ENCODE measurements around the gene HK2.

HK2 gene

GRCh38 chr2:74806920-74807319, 27.0 kb upstream of the HK2 start:
- TF ChIP-seq POLR2AphosphoS5 (IDR thresholded peaks at IDR 0.05; ENCODE audit: low read depth, low read length) = no peak
- TF ChIP-seq, protein P1, sequence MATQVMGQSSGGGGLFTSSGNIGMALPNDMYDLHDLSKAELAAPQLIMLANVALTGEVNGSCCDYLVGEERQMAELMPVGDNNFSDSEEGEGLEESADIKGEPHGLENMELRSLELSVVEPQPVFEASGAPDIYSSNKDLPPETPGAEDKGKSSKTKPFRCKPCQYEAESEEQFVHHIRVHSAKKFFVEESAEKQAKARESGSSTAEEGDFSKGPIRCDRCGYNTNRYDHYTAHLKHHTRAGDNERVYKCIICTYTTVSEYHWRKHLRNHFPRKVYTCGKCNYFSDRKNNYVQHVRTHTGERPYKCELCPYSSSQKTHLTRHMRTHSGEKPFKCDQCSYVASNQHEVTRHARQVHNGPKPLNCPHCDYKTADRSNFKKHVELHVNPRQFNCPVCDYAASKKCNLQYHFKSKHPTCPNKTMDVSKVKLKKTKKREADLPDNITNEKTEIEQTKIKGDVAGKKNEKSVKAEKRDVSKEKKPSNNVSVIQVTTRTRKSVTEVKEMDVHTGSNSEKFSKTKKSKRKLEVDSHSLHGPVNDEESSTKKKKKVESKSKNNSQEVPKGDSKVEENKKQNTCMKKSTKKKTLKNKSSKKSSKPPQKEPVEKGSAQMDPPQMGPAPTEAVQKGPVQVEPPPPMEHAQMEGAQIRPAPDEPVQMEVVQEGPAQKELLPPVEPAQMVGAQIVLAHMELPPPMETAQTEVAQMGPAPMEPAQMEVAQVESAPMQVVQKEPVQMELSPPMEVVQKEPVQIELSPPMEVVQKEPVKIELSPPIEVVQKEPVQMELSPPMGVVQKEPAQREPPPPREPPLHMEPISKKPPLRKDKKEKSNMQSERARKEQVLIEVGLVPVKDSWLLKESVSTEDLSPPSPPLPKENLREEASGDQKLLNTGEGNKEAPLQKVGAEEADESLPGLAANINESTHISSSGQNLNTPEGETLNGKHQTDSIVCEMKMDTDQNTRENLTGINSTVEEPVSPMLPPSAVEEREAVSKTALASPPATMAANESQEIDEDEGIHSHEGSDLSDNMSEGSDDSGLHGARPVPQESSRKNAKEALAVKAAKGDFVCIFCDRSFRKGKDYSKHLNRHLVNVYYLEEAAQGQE (IDR thresholded peaks at IDR 0.05; ENCODE audit: insufficient read depth in 1 of 2, low read depth in 2 of 2, low read length in 2 of 2) = no peak
- no peak for TF ChIP-seq FOXP2 (optimal IDR thresholded peaks at IDR 0.05; ENCODE audit: borderline replicate concordance, extremely low read depth, extremely low read length, insufficient read depth)
- no peak for TF ChIP-seq SIN3A (IDR thresholded peaks at IDR 0.05; ENCODE audit: borderline replicate concordance, insufficient read depth, low read length)
- TF ChIP-seq TAF1 (IDR thresholded peaks at IDR 0.05; ENCODE audit: borderline replicate concordance, insufficient read depth, low read length) = no peak

- TF ChIP-seq TAF1 (IDR thresholded peaks at IDR 0.05; ENCODE audit: borderline replicate concordance, insufficient read depth, low read length) = no peak
- TF ChIP-seq, protein P1 (IDR thresholded peaks at IDR 0.05; ENCODE audit: insufficient read depth in 1 of 2, low read depth in 2 of 2, low read length in 2 of 2) = no peak
- no peak for TF ChIP-seq POLR2AphosphoS5 (IDR thresholded peaks at IDR 0.05; ENCODE audit: low read depth, low read length)
- no peak for TF ChIP-seq SIN3A (IDR thresholded peaks at IDR 0.05; ENCODE audit: borderline replicate concordance, insufficient read depth, low read length)
- no peak for TF ChIP-seq FOXP2 (optimal IDR thresholded peaks at IDR 0.05; ENCODE audit: borderline replicate concordance, extremely low read depth, extremely low read length, insufficient read depth)
Measured at GRCh38 chr2:74812787-74813590, 20.9 kb upstream of the HK2 start.

- TF ChIP-seq FOXP2 (optimal IDR thresholded peaks at IDR 0.05; ENCODE audit: borderline replicate concordance, extremely low read depth, extremely low read length, insufficient read depth) = no peak
- TF ChIP-seq POLR2AphosphoS5 (IDR thresholded peaks at IDR 0.05; ENCODE audit: low read depth, low read length) = no peak
- TF ChIP-seq SIN3A (IDR thresholded peaks at IDR 0.05; ENCODE audit: borderline replicate concordance, insufficient read depth, low read length) = no peak
- TF ChIP-seq TAF1 (IDR thresholded peaks at IDR 0.05; ENCODE audit: borderline replicate concordance, insufficient read depth, low read length) = no peak
Measured at GRCh38 chr2:74814102-74814501, 19.8 kb upstream of the HK2 start.

- TF ChIP-seq, protein P1 (IDR thresholded peaks at IDR 0.05; ENCODE audit: insufficient read depth in 1 of 2, low read depth in 2 of 2, low read length in 2 of 2) = no peak
- TF ChIP-seq TAF1 (IDR thresholded peaks at IDR 0.05; ENCODE audit: borderline replicate concordance, insufficient read depth, low read length) (no peak), POLR2AphosphoS5 (IDR thresholded peaks at IDR 0.05; ENCODE audit: low read depth, low read length) (no peak), FOXP2 (optimal IDR thresholded peaks at IDR 0.05; ENCODE audit: borderline replicate concordance, extremely low read depth, extremely low read length, insufficient read depth) (no peak), SIN3A (IDR thresholded peaks at IDR 0.05; ENCODE audit: borderline replicate concordance, insufficient read depth, low read length) (no peak)
Measured at GRCh38 chr2:74815941-74816340, 18.0 kb upstream of the HK2 start.

GRCh38 chr2:74816540-74817303, 17.2 kb upstream of the HK2 start:
- TF ChIP-seq TAF1 (IDR thresholded peaks at IDR 0.05; ENCODE audit: borderline replicate concordance, insufficient read depth, low read length) (no peak), SIN3A (IDR thresholded peaks at IDR 0.05; ENCODE audit: borderline replicate concordance, insufficient read depth, low read length) (no peak), POLR2AphosphoS5 (IDR thresholded peaks at IDR 0.05; ENCODE audit: low read depth, low read length) (no peak)
